Measurements from ENCODE around the gene YDJC. TPM values are rescaled to one million over a fixed set of nuclear protein-coding genes. Genes with fewer than 3 reads are reported as not detected.

The YDJC gene
- total and polyA plus RNA-seq, 2 of the 8 experiments (the other 6 are each of a cell fraction or from before 2014, with no cell fraction given): 36.7 to 45.2 TPM

DNA sequence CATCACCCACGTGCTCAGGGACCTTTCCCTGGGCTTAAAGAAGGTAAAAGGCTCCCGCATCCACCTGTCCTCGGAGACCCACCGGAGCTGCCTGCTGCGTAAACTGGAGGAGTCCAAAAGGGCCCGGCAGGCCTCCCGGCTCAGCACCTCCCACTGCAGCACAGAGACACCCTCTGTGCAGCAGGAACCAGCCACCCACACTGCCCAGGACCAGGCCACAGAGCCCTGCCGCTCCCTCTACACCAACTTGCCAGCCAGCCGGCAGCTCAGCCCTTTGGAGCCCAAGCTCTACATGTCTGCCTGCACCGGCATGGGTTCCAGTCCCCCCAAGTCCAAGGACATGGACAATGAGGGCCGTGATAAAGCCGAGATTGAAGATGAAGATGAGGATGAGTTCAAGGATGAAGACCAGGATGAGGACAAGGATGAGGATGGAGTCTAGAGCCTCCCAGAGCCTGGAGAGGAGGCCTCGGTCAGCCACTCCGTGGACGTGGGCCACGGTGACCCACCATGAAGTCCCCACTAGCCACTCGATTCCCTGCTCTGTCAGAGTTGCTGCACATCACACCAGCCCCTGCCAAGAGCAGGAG, 6.9 kb upstream of the YDJC start (continued):
- no peak for TF ChIP-seq NANOG (IDR thresholded peaks at IDR 0.05; ENCODE audit: insufficient read depth, low read depth, low read length, poor library complexity, severe bottlenecking)

Data from H1 (cell line).